Astrocyte (in vitro differentiated cells and primary cell): Measurements from ENCODE around the gene EDNRB. TPM values are rescaled to one million over a fixed set of nuclear protein-coding genes. Genes with fewer than 3 reads are reported as not detected.

Experiments used
- DNase-seq: peaks from one replicate; pipeline ENCODE4 v3.0.0-alpha.2; 2010; ENCODE audit warnings: low read depth
- FAIRE-seq: peaks from 2 replicates; lab custom pipeline; 2011; peaks lifted over from hg19 to GRCh38; lab: Jason Lieb, UNC
- H2AFZ ChIP-seq: 2 replicates; pipeline ENCODE4 v1.6.0; 2012; ENCODE audit warnings: low read depth, low read length, inconsistent platforms
- H3K27ac ChIP-seq: 2 replicates; pipeline ENCODE4 v1.5.1; 2011; ENCODE audit warnings: low read depth, low read length, inconsistent platforms
- H3K27me3 ChIP-seq: 2 replicates; pipeline ENCODE4 v1.6.0; 2011; ENCODE audit warnings: low read length, inconsistent platforms; ENCODE audit not compliant: insufficient read depth
- H3K36me3 ChIP-seq: 2 replicates; pipeline ENCODE4 v1.5.1; 2011; ENCODE audit warnings: low read length, inconsistent platforms; ENCODE audit not compliant: insufficient read depth
- H3K4me1 ChIP-seq: 2 replicates; pipeline ENCODE4 v1.5.1; 2011; ENCODE audit warnings: low read length, inconsistent platforms; ENCODE audit not compliant: insufficient read depth
- H3K4me2 ChIP-seq: 2 replicates; pipeline ENCODE4 v1.6.0; 2012; ENCODE audit warnings: low read length, inconsistent platforms
- H3K4me3 ChIP-seq: 2 replicates; pipeline ENCODE4 v1.5.1; 2011; ENCODE audit warnings: low read depth, mild to moderate bottlenecking, low read length, inconsistent platforms; ENCODE audit not compliant: insufficient read depth
- H3K79me2 ChIP-seq: 2 replicates; pipeline ENCODE4 v1.6.0; 2012; ENCODE audit warnings: mild to moderate bottlenecking, low read length, inconsistent platforms; ENCODE audit not compliant: insufficient read depth
- H3K9ac ChIP-seq: 2 replicates; pipeline ENCODE4 v1.6.0; 2012; ENCODE audit warnings: mild to moderate bottlenecking, low read length, inconsistent platforms
- H3K9me3 ChIP-seq: 2 replicates; pipeline ENCODE4 v1.5.1; 2012; ENCODE audit warnings: low read depth, mild to moderate bottlenecking, low read length, inconsistent platforms; ENCODE audit not compliant: insufficient read depth
- H4K20me1 ChIP-seq: 2 replicates; pipeline ENCODE4 v1.6.0; 2012; ENCODE audit warnings: low read length, inconsistent platforms; ENCODE audit not compliant: insufficient read depth
- H3K27ac Mint-ChIP-seq: one replicate; pipeline ENCODE4 v1.8.0; 2021; ENCODE audit warnings: mild to moderate bottlenecking, mixed read lengths; ENCODE audit not compliant: unreplicated experiment
- H3K27me3 Mint-ChIP-seq: one replicate; pipeline ENCODE4 v1.8.0; 2021; ENCODE audit warnings: low read depth, mixed read lengths; ENCODE audit not compliant: unreplicated experiment
- H3K36me3 Mint-ChIP-seq: one replicate; pipeline ENCODE4 v1.8.0; 2021; ENCODE audit warnings: low read depth, mixed read lengths; ENCODE audit not compliant: unreplicated experiment
- H3K4me1 Mint-ChIP-seq: one replicate; pipeline ENCODE4 v1.8.0; 2021; ENCODE audit warnings: low read depth, mixed read lengths; ENCODE audit not compliant: unreplicated experiment
- H3K4me3 Mint-ChIP-seq: one replicate; pipeline ENCODE4 v1.8.0; 2021; ENCODE audit warnings: mild to moderate bottlenecking, moderate library complexity, mixed read lengths; ENCODE audit not compliant: unreplicated experiment
- H3K9me3 Mint-ChIP-seq: one replicate; pipeline ENCODE4 v1.8.0; 2021; ENCODE audit warnings: mild to moderate bottlenecking, mixed read lengths; ENCODE audit not compliant: unreplicated experiment
- CTCF ChIP-seq: IDR thresholded peaks from 2 replicates; pipeline ENCODE4 v1.5.1; 2011; ENCODE audit warnings: low read depth, mild to moderate bottlenecking, inconsistent platforms, low read length, moderate library complexity; ENCODE audit not compliant: insufficient read depth
- EZH2 ChIP-seq: IDR thresholded peaks from 2 replicates; pipeline ENCODE4 v1.6.1; 2012; ENCODE audit warnings: mild to moderate bottlenecking, low read length, inconsistent platforms; ENCODE audit not compliant: insufficient read depth
- total RNA-seq: library from RNA; stranded (reverse); gene quantifications from 2 replicates; pipeline ENCODE4 v1.2.1, GENCODE V29; 2021

Gene EDNRB
- total RNA-seq, 1 donor from 2014 or later: 3.2 TPM

GRCh38 chr13:77866971-77867370, 51.7 kb downstream of the EDNRB start:
- DNase-seq: no peak
- Histone ChIP-seq H3K4me3 (no peak overlapping the region), H4K20me1 (no peaks in the 10 kb centered on the region), H3K4me2 (no peak overlapping the region), H3K9ac (no peak overlapping the region), H3K4me1 (no peaks in the 10 kb centered on the region), H2AFZ (no peak overlapping the region), H3K36me3 (no peaks in the 10 kb centered on the region), H3K9me3 (no peaks in the 10 kb centered on the region), H3K27ac (no peak overlapping the region), H3K79me2 (no peaks in the 10 kb centered on the region), H3K27me3 (no peaks in the 10 kb centered on the region)
- no peak for TF ChIP-seq EZH2
- no peak for TF ChIP-seq CTCF
- Mint-ChIP-seq H3K9me3 (peaks cover 5% of the 10 kb centered on the region), H3K27ac (no peak overlapping the region), H3K4me1 (no peaks in the 10 kb centered on the region), H3K4me3 (no peak overlapping the region), H3K36me3 (no peaks in the 10 kb centered on the region), H3K27me3 (no peaks in the 10 kb centered on the region)
- FAIRE-seq: no peak

GRCh38 chr13:77865622-77866021, 53.0 kb downstream of the EDNRB start:
- Histone ChIP-seq H4K20me1 (no peaks in the 10 kb centered on the region), H3K27me3 (no peaks in the 10 kb centered on the region), H3K9ac (no peak overlapping the region), H3K27ac (no peak overlapping the region), H3K4me3 (no peak overlapping the region), H3K9me3 (no peaks in the 10 kb centered on the region), H2AFZ (no peak overlapping the region), H3K4me1 (no peaks in the 10 kb centered on the region), H3K36me3 (no peaks in the 10 kb centered on the region), H3K4me2 (no peak overlapping the region), H3K79me2 (no peaks in the 10 kb centered on the region)
- no peak for DNase-seq
- no peaks in the 10 kb centered on the region for H3K4me1 Mint-ChIP-seq
- H3K27ac Mint-ChIP-seq: no peak overlapping the region
- no peak overlapping the region for H3K4me3 Mint-ChIP-seq
- H3K36me3 Mint-ChIP-seq: no peaks in the 10 kb centered on the region
- peaks cover 5% of the 10 kb centered on the region for H3K9me3 Mint-ChIP-seq
- no peaks in the 10 kb centered on the region for H3K27me3 Mint-ChIP-seq
- no peak for TF ChIP-seq EZH2
- TF ChIP-seq CTCF: no peak
- no peak for FAIRE-seq

- peaks cover 5% of the 10 kb centered on the region for H3K9me3 Mint-ChIP-seq
- DNase-seq (no peak), FAIRE-seq (no peak)
- H3K4me3 Mint-ChIP-seq: no peak overlapping the region
- Histone ChIP-seq H3K4me3 (no peak overlapping the region), H3K27ac (no peak overlapping the region), H4K20me1 (no peaks in the 10 kb centered on the region), H3K4me2 (no peak overlapping the region), H3K79me2 (no peaks in the 10 kb centered on the region), H3K9ac (no peak overlapping the region), H3K27me3 (no peaks in the 10 kb centered on the region), H2AFZ (no peak overlapping the region), H3K9me3 (no peaks in the 10 kb centered on the region), H3K36me3 (no peaks in the 10 kb centered on the region), H3K4me1 (no peaks in the 10 kb centered on the region)
- peaks cover 4% of the 10 kb centered on the region for H3K4me1 Mint-ChIP-seq
- H3K27ac Mint-ChIP-seq: no peak overlapping the region
- H3K36me3 Mint-ChIP-seq: no peaks in the 10 kb centered on the region
- no peak for TF ChIP-seq CTCF
- H3K27me3 Mint-ChIP-seq: no peaks in the 10 kb centered on the region
Observed at GRCh38 chr13:77863144-77863543, 55.5 kb downstream of the EDNRB start.
